ENCODE measurements around the gene MYO7B. TPM values are rescaled to one million over a fixed set of nuclear protein-coding genes. Genes with fewer than 3 reads are reported as not detected.

Gene MYO7B
- total and polyA plus RNA-seq, 5 donors from 2014 or later, result 0.12 TPM; not detected in 4

DNA sequence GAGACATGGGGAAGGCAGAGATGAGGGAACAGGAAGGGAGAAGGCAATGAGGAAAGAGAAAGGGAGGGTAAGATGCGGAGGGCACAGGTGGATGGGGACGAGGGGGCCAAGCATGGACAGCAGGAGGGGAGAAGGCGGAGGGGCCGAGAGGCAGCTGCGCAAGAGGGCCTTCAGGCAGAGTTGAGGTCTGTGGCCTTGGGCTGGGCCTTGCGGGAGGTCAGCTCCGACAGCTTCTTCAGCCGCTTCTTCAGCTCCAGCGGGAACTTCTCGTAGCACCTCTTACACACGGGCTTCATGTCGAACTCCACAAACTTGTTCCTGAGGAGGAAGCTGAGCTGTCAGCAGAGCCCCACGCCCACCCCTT, 103.6 kb downstream of the MYO7B start:
- Histone ChIP-seq H3K4me3 (ENCODE audit: low read depth, low read length) (no peak overlapping the region), H3K4me1 (ENCODE audit: control insufficient read depth, insufficient read depth, low read length, poor library complexity, severe bottlenecking) (peaks cover 74% of the 10 kb centered on the region), H3K27ac (ENCODE audit: insufficient read depth, low read length, poor library complexity, severe bottlenecking) (no peak overlapping the region), H3K27me3 (ENCODE audit: control insufficient read depth, insufficient read depth, low read length) (no peaks in the 10 kb centered on the region), H3K9me3 (ENCODE audit: control insufficient read depth in 2 of 2, low read length in 2 of 2) (no peaks in the 10 kb centered on the region), H3K36me3 (ENCODE audit: control insufficient read depth, insufficient read depth, low read length) (no peaks in the 10 kb centered on the region)
- Mint-ChIP-seq H3K27me3 (no peaks in the 10 kb centered on the region), H3K4me3 (peak overlapping the region in 2 of 4 donors; percentile 54 to 73), H3K36me3 (no peaks in the 10 kb centered on the region), H3K4me1 (peaks cover 0 to 80% (median 6%) of the 10 kb centered on the region in 4 donors), H3K27ac (peak overlapping the region in 2 of 3 donors; percentile 88 to 93), H3K9me3 (no peaks in the 10 kb centered on the region)
- ATAC-seq (ENCODE audit: low read depth in 2 of 2) (no peak), DNase-seq (no peak)

DNA sequence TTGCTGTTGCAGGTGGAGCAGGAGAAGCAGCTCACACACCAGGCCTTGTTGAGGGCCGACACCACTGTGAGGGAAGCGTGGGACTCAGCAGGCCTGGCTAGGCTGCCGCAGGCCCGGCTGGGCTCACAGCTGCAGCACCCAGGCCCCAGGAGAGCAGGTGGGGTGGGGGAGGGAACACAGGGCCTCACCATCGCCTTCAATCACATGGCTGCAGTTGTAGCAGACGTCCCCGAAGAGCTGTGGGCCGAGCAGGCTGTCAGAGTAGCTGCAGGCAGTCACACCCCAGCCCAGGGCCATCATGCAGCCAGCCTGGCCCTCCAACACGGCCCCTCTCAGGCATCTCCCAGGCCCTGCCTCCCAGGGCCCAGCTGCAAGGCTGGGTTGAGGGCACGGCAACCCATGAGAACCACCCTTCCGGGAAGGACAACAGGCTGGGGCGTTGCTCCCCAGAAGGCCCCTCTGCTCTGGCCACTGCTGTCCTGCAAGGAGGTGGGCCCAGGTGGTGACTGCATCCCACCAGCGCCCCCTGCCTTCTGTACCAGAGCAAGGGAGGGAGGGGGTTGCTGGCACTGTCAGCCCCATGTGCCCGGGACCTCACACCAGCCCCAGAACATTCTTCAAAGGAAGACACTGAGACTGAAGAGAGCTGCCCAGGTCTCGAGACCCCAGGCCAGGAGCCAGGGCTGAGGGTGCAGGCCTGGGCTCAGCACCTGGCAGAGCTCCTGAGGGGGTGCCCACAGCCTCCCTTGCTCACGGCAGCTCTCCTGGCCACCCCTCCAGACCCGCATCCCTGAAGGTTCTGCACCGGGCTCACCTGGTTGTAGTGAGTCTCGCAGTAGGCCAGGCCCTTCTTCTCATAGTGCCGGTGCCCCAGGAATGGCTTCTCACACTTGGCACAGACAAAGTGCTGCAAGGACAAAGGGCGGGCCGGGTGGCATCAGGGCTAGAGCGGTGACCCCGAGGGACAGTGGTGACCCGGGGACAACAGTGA, 104.9 kb downstream of the MYO7B start:
- DNase-seq (peak in 2 of 3 donors; percentile 34 to 72), ATAC-seq (ENCODE audit: low read depth in 2 of 2) (peak; percentile 24)
- peak overlapping the region; percentile 41 to 83 (median 68) for H3K4me3 Mint-ChIP-seq
- H3K27ac Mint-ChIP-seq, result peak overlapping the region; percentile 88 to 93 (median 93)
- no peak overlapping the region for H3K4me3 ChIP-seq (ENCODE audit: low read depth, low read length)
- H3K27ac ChIP-seq (ENCODE audit: insufficient read depth, low read length, poor library complexity, severe bottlenecking), result peak overlapping the region; percentile 66
- no peaks in the 10 kb centered on the region for H3K36me3 Mint-ChIP-seq
- peaks cover 0 to 79% (median 9%) of the 10 kb centered on the region in 4 donors for H3K4me1 Mint-ChIP-seq
- H3K27me3 ChIP-seq (ENCODE audit: control insufficient read depth, insufficient read depth, low read length), result no peaks in the 10 kb centered on the region
- H3K9me3 ChIP-seq (ENCODE audit: control insufficient read depth in 2 of 2, low read length in 2 of 2), result no peaks in the 10 kb centered on the region
- H3K27me3 Mint-ChIP-seq, result no peaks in the 10 kb centered on the region
- peaks cover 72% of the 10 kb centered on the region for H3K4me1 ChIP-seq (ENCODE audit: control insufficient read depth, insufficient read depth, low read length, poor library complexity, severe bottlenecking)
- no peaks in the 10 kb centered on the region for H3K9me3 Mint-ChIP-seq
- no peaks in the 10 kb centered on the region for H3K36me3 ChIP-seq (ENCODE audit: control insufficient read depth, insufficient read depth, low read length)

DNA sequence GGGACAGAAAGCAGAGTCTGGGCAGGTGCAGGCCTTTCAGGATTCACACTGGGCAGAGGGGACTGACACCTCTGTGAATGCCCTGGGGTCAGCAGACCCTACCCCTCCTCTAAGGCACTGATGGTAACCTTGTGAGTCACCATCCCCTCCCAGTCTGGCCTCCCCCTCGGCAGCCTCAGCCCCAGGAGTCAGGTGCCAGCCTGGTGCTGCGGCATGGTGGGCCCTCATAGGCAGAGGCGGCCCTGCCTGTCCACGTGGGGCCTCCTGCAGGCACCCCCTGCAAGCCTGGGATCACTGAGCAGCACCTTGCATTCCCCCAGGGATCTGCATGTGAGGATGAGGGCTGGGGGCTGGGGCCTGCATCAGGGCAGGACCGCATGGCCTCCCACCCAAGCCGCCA, 105.7 kb downstream of the MYO7B start:
- H3K36me3 Mint-ChIP-seq, result no peaks in the 10 kb centered on the region
- peak overlapping the region; percentile 41 to 83 (median 68) for H3K4me3 Mint-ChIP-seq
- H3K27me3 Mint-ChIP-seq, result no peaks in the 10 kb centered on the region
- ATAC-seq (ENCODE audit: low read depth in 2 of 2) (no peak), DNase-seq (no peak)
- peaks cover 0 to 72% (median 9%) of the 10 kb centered on the region in 4 donors for H3K4me1 Mint-ChIP-seq
- H3K9me3 ChIP-seq (ENCODE audit: control insufficient read depth in 2 of 2, low read length in 2 of 2), result no peaks in the 10 kb centered on the region
- H3K27ac Mint-ChIP-seq, result peak overlapping the region; percentile 88 to 93 (median 93)
- H3K9me3 Mint-ChIP-seq, result no peaks in the 10 kb centered on the region
- peaks cover 66% of the 10 kb centered on the region for H3K4me1 ChIP-seq (ENCODE audit: control insufficient read depth, insufficient read depth, low read length, poor library complexity, severe bottlenecking)
- peak overlapping the region; percentile 66 for H3K27ac ChIP-seq (ENCODE audit: insufficient read depth, low read length, poor library complexity, severe bottlenecking)
- H3K4me3 ChIP-seq (ENCODE audit: low read depth, low read length), result no peak overlapping the region
- no peaks in the 10 kb centered on the region for H3K36me3 ChIP-seq (ENCODE audit: control insufficient read depth, insufficient read depth, low read length)
- no peaks in the 10 kb centered on the region for H3K27me3 ChIP-seq (ENCODE audit: control insufficient read depth, insufficient read depth, low read length)

DNA sequence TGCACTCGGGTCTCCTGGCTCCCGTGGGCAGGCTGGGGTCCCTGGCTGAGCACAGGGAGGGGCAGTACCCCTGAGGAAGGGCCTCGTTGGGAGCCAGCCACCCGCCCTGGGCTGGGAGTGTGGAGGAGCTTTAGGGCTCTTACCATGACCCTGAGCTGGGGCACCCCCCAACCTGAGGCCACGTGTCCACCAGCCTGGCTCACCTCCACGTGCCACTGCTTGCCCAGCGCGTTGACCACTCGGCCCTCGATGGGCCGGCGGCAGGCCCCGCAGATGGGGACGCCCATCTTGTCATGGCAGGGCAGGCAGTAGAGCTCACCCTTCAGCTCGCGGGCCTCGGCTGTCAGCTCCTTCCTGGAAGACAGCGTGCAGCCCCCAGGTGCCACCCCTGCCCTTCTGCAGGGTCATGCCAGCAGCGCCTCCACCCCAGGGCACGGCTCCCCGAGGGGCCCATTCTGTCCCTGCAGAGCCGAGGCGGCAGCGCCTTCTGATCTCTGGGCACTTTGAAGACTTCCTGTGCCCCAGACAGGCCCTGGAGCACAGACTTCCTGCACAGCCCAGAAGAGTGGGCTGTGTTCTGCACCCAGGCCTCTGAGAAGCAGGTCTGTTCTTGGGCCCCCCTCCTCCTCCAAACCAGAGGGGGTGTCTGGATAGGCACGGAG, 106.5 kb downstream of the MYO7B start:
- H3K27ac Mint-ChIP-seq, result peak overlapping the region; percentile 76 to 90 (median 82)
- H3K4me3 ChIP-seq (ENCODE audit: low read depth, low read length), result peak overlapping the region; percentile 48
- H3K9me3 ChIP-seq (ENCODE audit: control insufficient read depth in 2 of 2, low read length in 2 of 2), result no peaks in the 10 kb centered on the region
- H3K36me3 ChIP-seq (ENCODE audit: control insufficient read depth, insufficient read depth, low read length), result no peaks in the 10 kb centered on the region
- H3K4me1 ChIP-seq (ENCODE audit: control insufficient read depth, insufficient read depth, low read length, poor library complexity, severe bottlenecking), result peaks cover 58% of the 10 kb centered on the region
- peak overlapping the region; percentile 21 to 74 (median 52) for H3K4me3 Mint-ChIP-seq
- DNase-seq, result peak; percentile 23 to 81 (median 62)
- H3K36me3 Mint-ChIP-seq, result no peaks in the 10 kb centered on the region
- H3K4me1 Mint-ChIP-seq, result peaks cover 0 to 71% (median 9%) of the 10 kb centered on the region in 4 donors
- peak overlapping the region; percentile 66 for H3K27ac ChIP-seq (ENCODE audit: insufficient read depth, low read length, poor library complexity, severe bottlenecking)
- peak; percentile 83 to 87 for ATAC-seq (ENCODE audit: low read depth in 2 of 2)
- H3K27me3 ChIP-seq (ENCODE audit: control insufficient read depth, insufficient read depth, low read length), result no peaks in the 10 kb centered on the region
- H3K27me3 Mint-ChIP-seq, result no peaks in the 10 kb centered on the region
- H3K9me3 Mint-ChIP-seq, result no peaks in the 10 kb centered on the region

DNA sequence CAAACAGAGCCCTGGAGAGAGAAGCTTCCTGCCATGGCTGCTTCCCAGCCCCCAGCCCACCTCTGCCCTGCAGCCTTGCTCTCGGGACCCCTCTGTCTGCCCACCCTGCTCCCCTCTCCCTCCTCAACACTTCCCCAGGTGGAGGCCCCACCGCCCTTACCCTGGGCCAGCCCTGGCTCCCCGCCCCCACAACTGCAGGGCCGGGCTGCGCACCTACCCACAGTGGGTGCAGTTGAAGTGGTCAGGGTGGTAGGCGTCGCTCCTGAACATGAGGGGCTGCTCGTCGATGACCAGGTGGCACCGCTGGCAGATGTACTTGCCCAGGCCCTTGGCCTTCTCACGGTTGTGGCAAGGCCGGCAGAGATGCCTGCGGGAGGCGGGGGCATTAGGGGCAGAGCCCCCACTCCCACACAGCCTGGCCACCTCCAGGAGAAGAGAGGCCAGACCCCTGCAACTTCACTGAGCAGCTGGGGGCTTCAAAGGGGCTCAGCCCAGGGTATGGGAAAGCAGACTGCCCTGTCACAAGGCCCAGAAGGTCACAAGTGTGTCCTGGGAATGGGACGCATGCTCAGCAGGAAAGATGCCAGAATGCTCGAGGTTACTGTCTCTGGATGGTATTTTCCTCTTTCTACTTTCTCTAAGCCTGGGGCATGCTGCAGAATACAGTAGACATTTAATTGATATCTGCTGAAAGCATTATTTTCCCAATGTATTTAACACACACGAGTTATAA, 107.4 kb downstream of the MYO7B start:
- Mint-ChIP-seq H3K27me3 (peaks cover 3% of the 10 kb centered on the region), H3K4me3 (peak overlapping the region in 2 of 4 donors; percentile 69 to 74), H3K9me3 (no peaks in the 10 kb centered on the region), H3K4me1 (peaks cover 0 to 69% (median 8%) of the 10 kb centered on the region in 4 donors), H3K36me3 (no peaks in the 10 kb centered on the region), H3K27ac (peak overlapping the region in 2 of 3 donors; percentile 26 to 42)
- Histone ChIP-seq H3K36me3 (ENCODE audit: control insufficient read depth, insufficient read depth, low read length) (no peaks in the 10 kb centered on the region), H3K4me3 (ENCODE audit: low read depth, low read length) (no peak overlapping the region), H3K4me1 (ENCODE audit: control insufficient read depth, insufficient read depth, low read length, poor library complexity, severe bottlenecking) (peaks cover 49% of the 10 kb centered on the region), H3K9me3 (ENCODE audit: control insufficient read depth in 2 of 2, low read length in 2 of 2) (no peaks in the 10 kb centered on the region), H3K27ac (ENCODE audit: insufficient read depth, low read length, poor library complexity, severe bottlenecking) (no peak overlapping the region), H3K27me3 (ENCODE audit: control insufficient read depth, insufficient read depth, low read length) (no peaks in the 10 kb centered on the region)
- no peak for ATAC-seq (ENCODE audit: low read depth in 2 of 2)
- DNase-seq, result no peak

DNA sequence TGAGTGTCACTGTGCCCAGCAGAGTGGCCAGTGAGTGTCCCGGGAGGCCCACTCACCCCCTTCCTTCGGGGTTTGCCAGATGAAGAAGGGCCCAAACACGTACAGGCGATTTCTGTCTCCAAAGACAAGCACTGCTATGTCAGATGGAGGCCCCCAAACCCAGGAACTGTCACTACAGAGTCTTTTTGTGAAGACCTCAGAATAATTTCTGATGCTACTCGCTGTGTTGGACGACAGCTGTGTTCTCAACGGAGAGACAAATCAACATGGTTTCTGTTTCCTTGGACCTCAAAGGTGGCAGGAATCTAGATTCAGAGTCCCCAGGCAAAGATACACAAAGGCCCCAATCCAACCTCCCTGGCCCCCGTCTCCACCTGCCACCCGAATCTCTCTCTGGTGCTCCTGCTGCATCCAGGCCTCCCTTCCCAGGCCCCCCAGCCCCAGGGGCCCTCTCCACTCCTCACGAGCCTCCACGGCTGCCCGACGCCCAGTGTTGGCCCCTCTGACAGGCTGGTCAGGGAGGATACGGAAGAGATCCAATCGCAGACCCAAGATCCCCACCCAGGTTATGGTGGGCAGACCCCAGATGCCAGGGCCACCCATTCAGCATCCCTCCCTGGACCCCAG, 108.1 kb downstream of the MYO7B start:
- Histone ChIP-seq H3K4me1 (ENCODE audit: control insufficient read depth, insufficient read depth, low read length, poor library complexity, severe bottlenecking) (peaks cover 44% of the 10 kb centered on the region), H3K4me3 (ENCODE audit: low read depth, low read length) (no peak overlapping the region), H3K27me3 (ENCODE audit: control insufficient read depth, insufficient read depth, low read length) (no peaks in the 10 kb centered on the region), H3K9me3 (ENCODE audit: control insufficient read depth in 2 of 2, low read length in 2 of 2) (no peaks in the 10 kb centered on the region), H3K36me3 (ENCODE audit: control insufficient read depth, insufficient read depth, low read length) (no peaks in the 10 kb centered on the region), H3K27ac (ENCODE audit: insufficient read depth, low read length, poor library complexity, severe bottlenecking) (no peak overlapping the region)
- H3K36me3 Mint-ChIP-seq, result no peaks in the 10 kb centered on the region
- DNase-seq, result no peak
- no peaks in the 10 kb centered on the region for H3K9me3 Mint-ChIP-seq
- H3K4me1 Mint-ChIP-seq, result peaks cover 0 to 67% (median 8%) of the 10 kb centered on the region in 4 donors
- peak overlapping the region in 1 of 4 donors; percentile 92 for H3K4me3 Mint-ChIP-seq
- peak overlapping the region; percentile 14 to 65 (median 26) for H3K27ac Mint-ChIP-seq
- H3K27me3 Mint-ChIP-seq, result peaks cover 8% of the 10 kb centered on the region
- no peak for ATAC-seq (ENCODE audit: low read depth in 2 of 2)
